Measurements from ENCODE around the gene RPS6KA4. TPM values are rescaled to one million over a fixed set of nuclear protein-coding genes. Genes with fewer than 3 reads are reported as not detected.
A peak's percentile ranks its signal among the peaks of the same experiment; 100 is the strongest.

RPS6KA4 gene
- total RNA-seq, 1 experiment from 2014 or later: 15.1 TPM

DNA sequence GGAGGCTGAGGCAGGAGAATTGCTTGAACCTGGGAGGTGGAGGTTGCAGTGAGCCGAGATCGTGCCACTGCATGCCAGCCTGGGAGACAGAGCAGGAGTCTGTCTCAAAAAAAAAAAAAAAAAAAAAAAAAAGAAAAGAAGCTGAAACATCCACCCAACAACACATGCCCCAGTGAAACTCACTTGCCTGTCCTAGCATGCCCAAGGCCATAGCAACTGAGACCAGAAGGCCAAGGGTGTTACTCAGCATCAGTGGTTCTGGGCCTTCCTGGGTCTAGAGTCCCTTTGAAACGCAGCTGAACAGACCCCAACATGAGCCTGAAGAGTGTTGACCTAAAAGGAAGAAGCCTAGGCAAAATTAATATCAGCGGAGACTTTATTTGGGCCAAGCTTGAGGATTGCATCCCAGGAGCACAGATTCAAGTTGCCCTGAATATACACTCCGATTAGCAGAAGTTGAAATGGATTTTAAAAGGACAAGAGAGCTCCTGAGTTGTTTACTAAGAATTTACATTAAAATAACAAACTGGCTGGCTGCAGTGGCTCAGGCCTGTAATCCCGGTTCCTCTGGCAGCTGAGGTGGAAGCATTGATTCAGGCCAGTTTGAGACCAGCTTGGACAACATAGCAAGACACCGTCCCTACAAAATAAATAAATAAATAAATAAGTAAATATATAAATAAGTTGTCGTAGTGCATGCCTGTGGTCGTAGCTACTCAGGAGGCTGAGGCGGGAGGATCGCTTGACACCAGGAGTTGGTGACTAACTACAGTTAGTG lies 34.1 kb upstream of the RPS6KA4 start:
- no peak for DNase-seq (ENCODE audit: extremely low read depth, low read depth)

DNA sequence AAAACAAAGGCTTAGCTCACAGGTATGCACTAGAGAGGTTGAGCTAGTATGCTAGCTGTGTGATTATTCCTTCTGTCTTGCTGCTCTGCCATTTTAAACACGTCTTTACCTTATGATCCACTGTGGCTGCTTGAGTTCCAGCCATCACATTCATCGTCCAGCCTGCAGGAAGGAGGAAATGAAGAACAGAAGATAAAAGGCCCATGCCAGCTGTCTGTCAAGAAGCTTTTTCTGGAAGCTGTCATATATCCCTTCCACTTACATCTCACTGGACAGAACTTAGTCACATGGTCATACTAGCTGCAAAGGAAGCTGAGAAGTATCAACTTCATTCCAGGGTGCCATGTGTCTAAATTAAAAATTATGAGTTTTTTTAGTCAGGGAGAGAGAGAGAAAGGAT lies 31.6 kb upstream of the RPS6KA4 start:
- DNase-seq (ENCODE audit: extremely low read depth, low read depth): no peak

DNA sequence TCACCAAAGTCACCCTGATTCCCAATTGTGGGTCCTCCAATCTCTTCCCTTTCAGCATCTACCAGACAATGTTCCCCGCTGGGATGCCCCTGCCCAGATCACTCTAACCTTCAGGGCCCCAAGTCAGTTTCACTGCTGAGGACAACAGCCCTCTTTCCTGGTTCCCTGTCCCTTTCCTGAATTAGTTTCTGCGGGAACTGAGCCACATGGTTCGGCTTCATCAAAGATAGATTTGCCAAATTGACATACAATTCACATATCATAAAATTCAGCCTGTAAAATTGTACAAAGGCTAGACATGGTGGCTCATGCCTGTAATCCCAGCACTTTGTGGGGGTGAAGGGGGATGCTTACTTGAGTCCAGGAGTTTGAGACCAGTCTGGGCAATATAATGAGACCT lies 31.0 kb upstream of the RPS6KA4 start:
- DNase-seq (ENCODE audit: extremely low read depth, low read depth): no peak

DNA sequence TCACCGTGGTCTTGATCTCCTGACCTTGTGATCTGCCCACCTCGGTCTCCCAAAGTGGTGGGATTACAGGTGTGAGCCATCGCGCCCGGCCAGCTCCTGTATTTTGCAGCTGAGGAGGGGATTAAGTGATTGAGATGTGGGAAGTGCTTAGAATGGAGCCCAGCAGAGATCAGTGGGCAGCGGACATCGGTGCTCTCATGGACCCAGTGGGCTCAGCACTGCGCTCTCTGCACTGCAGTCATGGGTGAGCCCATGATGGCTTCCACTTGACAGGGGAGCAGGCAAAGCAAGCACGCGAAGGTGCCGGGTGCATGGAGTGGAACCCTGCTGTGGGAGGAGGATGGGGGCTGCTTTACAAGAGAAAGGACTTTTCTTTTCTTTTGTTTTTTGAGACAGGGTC lies 28.1 kb upstream of the RPS6KA4 start:
- DNase-seq (ENCODE audit: extremely low read depth, low read depth): no peak

DNA sequence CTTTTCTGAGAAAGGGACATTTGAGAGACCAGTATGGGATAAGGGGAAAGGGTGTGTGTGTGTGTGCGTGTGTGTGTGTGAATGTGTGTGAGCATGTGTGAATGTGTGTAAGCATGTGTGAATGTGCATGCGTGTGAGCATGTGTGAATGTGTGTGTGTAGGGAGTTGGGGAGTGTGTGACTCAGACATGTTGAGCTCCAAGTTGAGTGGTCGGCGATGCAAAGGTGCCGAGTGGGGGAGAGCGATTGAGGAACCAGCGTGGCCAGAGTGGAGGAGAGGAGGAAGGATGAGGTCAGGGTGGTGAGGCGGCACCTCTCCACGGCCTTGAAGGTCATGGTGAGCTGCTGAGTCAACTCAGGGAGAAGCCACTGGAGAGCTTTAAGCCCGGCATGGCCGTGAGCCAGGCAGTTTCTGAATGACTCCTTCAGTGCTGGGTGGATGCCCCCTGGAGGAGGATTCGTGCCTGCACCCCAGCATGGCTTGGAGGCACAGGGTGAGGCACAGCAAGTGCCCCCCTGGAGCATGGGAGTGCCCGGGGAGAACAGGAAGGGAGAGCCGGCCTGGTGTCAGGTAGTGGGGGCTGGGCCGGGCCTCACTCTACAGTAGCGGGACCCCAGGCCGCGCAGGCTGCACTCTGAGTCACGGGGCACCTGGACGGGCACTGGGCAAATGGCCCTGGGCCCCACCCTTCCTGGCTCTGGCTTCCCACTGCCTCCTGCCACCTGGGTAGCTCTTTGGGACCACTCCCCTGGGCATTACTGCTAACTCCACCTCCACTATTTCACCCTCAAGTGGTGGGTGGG lies 27.2 kb upstream of the RPS6KA4 start:
- DNase-seq (ENCODE audit: extremely low read depth, low read depth): peak; percentile 83

DNA sequence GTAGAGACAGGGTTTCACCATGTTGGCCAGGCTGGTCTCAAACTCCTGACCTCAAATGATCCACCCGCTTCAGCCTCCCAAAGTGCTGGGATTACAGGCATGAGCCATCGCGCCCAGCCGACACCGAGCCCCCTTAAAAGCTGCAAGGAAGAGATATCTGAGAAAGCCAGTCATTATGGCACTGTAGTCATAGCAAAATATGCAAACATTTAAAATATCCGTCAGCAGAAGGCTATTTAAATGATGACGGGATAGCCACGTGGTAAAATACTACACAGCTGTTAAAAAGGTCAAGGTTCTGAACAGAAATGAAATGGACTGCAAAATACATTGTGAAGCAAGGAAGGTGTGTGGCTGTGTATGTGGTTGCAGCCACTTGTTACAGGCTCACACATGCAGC lies 25.4 kb upstream of the RPS6KA4 start:
- DNase-seq (ENCODE audit: extremely low read depth, low read depth): no peak

DNA sequence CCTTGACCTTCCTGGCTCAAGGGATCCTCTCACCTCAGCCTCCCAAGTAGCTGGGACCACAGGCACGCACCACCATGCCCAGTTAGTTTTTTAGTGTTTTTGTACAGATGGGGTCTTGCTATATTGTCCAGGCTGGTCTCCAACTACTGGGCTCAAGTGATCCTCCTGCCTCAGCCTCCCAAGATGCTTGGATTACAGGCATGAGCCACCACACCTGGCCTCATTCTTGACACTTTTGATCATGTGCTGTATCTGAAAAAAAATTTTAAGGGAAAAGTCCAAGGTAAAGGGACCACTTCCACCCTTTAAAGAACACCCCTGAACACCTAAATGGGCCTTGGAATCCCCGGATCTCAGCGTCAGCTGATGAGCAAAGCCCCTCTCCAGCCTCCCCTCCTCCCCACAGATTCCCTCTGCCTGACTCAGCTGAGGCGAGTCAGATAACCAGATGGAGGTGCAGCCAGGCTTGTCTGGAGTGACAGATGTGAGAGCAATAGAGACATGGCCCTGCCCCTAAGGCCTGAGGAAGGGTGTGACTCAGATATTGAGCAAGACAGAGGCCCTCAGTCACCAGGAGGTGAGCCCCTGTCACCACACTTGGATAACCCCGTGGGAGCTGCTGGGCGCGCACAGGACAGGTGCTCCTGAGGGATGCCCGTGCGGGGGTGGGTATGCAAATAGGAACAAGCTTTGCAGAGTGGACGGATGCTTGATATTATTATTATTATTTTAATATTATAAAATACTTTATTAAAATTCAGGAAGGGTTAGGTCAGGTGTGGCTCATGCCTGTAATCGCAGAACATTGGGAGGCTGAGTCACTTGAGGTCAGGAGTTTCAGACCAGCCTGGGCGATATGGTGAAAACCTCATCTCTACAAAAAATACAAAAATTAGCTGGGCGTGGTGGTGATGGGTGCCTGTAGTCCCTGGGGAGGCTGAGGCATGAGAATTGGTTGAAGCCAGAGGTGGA lies 23.9 kb upstream of the RPS6KA4 start:
- peak; percentile 79 for DNase-seq (ENCODE audit: extremely low read depth, low read depth)

DNA sequence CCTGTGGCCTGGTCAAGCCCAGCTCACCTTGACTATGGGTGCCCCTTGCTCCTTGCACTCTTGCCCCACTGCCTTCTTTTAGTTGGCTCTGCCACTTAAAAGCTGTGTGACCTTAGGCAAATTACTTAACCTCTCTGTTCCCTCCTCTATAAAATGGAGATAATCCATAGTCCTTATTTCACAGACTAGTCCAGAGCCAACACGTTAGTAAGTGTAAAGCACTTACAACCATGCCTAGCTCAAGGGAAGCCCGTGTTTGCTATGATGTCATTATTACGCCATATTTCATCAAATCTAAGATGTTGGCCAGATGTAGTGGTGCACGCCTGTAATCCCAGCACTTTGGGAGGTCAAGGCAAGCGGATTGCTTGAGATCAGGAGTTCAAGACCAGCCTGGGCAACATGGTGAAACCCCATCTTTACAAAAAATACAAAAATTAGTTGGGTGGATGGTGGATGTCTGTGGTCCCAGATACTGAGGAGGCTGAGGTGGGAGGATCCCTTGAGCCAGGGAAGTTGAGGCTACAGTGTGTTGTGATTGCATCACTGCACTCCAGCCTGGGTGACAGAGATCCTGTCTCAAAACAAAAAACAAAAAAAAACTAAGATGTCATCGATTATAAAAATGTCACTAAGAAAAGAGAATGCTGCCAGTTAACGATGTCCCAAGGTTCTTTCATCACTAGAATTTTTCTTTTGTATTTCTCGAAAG lies 21.3 kb upstream of the RPS6KA4 start:
- DNase-seq (ENCODE audit: extremely low read depth, low read depth): no peak

DNA sequence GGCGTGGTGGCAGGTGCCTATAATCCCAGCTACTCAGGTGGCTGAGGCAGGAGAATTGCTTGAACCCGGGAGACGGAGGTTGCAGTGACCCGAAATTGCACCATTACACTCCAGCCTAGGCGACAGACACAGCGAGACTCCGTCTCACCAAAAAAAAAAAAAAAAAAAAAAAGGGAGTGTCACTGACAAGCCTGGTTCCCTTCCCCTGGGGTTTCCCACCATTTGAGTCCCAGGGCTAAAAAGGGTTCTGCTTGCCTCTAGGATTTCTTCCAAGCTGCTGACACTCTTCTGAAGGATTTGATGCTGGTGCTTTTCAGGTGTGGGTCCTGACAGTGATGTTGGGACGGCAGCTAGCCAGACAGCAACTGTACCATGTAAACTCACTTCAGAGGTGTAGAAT lies 20.2 kb upstream of the RPS6KA4 start:
- no peak for DNase-seq (ENCODE audit: extremely low read depth, low read depth)

DNA sequence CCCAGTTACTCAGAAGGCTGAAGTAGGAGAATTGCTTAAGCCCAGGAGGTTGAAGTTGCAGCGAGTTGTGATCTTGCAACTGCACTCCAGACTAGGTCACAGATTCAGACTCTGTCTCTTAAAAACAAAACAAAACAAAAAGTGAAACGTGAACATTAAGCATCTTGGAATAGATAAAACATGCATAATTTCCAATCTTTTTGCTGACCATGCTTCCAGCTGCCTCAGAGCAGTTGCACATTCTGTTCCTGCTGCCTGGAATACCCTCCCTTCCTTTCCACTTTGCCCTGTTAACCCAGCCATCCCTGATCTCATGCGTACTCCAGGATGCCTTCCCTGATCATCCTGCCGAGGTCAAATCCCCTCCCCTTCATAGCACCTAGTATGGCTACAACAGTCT lies 19.7 kb upstream of the RPS6KA4 start:
- no peak for DNase-seq (ENCODE audit: extremely low read depth, low read depth)

DNA sequence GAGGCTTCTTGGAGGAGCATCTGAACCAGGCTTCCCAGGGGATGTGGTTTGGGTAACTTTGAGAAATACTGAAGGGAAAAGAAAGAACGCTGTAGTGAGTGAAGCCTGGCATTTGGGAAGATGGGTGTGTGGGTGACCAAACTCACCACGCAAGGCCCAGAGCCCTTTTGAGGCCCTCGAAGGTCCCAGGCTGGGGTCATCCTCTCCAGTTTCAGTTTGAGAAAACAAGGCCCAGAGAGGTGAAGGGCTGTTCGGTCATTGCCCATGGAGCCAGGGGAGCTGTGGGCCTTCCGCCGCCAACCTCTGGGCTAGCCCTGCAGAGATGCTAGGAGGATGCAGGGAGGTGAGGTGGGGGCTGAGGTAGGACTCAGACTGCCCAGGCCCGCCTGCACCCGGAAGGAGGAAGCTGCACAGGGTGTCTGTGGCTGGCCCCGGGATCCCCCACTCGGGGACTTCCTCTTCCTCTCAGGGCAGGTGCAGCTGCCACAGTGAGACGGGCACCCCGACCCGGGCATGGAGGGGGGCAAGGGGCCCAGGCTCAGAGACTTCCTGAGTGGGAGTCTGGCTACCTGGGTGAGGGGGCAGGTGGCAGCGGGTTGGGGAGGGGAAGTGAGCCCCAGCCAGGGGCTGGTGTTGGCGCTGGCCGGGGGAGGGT lies 19.1 kb upstream of the RPS6KA4 start, which contains the start of gene CCDC88B:
Gene CCDC88B (plus strand): TSS at position 451 of the 655 bp plus-strand sequence. CDS start 63 bp downstream, at position 514.
- DNase-seq (ENCODE audit: extremely low read depth, low read depth): no peak

DNA sequence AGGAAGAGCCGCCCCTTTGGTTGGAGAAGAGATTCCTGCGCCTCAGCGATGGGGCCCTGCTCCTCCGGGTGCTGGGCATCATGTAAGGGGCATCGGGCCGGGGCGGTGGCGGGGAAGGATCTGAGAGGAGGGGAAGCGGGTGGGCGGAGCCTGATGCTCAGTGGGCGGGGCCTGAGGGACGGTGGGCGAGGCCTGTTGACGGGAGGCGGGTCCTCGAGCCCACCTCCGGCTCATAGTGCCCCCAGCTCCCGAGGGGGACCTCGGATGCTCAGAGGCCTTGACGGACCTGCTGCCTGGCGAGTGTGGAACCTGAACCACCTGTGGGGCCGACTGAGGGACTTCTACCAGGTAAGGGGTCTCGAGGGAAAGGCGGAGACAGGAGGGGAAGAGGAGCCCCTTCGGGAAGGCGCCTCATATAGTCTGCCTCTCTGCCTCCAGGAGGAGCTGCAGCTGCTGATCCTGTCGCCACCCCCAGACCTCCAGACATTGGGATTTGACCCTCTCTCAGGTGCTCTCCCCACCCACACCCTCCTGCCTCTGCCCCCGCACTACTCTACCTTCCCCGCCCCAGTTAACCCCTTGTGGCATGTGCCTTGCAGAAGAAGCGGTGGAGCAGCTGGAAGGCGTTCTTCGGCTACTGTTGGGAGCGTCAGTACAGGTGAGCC lies 18.2 kb upstream of the RPS6KA4 start:
- no peak for DNase-seq (ENCODE audit: extremely low read depth, low read depth)

DNA sequence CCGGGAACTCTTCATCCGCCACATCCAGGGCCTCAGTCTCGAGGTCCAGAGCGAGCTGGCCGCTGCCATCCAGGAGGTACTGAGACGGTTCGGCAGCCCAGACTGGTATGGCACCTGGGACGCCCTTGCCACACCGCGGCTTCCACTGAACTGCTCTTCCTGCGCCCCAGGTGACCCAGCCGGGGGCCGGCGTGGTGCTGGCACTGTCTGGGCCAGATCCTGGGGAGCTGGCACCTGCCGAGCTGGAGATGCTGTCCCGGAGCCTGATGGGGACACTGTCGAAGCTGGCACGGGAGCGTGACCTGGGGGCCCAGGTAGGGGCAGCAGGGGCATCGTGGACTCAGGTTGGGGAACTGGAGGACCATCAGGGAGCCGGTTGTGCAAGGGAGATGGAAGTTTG lies 17.5 kb upstream of the RPS6KA4 start:
- DNase-seq (ENCODE audit: extremely low read depth, low read depth): no peak

DNA sequence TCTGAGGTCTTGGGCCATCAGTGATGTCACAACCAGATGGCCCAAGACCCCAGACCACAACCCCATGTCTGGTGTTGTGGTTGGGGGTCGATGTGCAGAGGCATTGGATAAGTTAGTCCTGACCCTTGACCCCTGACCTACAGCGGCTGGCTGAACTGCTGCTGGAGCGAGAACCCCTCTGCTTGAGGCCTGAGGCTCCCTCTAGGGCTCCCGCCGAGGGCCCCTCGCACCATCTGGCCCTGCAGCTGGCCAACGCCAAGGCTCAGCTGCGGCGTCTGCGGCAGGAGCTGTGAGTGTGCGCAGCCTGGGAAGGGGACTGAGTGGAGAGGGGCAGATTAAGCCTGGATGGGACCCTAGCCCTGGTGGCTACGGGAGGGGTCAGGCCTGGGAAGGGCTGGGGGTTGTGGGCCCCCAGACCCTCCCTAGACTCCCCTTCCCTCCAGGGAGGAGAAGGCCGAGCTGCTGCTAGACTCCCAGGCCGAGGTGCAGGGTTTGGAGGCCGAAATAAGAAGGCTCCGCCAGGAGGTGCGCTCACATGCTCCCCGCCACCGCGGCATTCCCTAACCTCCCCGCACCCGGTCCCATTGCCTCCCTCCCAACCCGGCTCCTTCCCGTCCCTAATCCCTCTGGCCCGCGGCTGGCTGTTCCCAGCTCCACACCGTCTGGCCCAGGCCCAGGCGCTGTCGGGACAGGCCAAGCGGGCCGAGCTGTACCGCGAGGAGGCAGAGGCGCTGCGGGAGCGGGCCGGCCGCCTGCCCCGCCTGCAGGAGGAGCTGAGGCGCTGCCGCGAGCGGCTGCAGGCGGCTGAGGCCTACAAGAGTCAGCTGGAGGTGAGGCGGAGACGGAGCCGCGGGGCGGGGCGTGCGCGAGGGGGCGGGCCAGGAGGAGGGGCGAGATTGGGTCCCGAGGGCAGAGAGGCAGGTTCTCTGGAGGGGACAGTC lies 16.8 kb upstream of the RPS6KA4 start:
- DNase-seq (ENCODE audit: extremely low read depth, low read depth): peak; percentile 84

DNA sequence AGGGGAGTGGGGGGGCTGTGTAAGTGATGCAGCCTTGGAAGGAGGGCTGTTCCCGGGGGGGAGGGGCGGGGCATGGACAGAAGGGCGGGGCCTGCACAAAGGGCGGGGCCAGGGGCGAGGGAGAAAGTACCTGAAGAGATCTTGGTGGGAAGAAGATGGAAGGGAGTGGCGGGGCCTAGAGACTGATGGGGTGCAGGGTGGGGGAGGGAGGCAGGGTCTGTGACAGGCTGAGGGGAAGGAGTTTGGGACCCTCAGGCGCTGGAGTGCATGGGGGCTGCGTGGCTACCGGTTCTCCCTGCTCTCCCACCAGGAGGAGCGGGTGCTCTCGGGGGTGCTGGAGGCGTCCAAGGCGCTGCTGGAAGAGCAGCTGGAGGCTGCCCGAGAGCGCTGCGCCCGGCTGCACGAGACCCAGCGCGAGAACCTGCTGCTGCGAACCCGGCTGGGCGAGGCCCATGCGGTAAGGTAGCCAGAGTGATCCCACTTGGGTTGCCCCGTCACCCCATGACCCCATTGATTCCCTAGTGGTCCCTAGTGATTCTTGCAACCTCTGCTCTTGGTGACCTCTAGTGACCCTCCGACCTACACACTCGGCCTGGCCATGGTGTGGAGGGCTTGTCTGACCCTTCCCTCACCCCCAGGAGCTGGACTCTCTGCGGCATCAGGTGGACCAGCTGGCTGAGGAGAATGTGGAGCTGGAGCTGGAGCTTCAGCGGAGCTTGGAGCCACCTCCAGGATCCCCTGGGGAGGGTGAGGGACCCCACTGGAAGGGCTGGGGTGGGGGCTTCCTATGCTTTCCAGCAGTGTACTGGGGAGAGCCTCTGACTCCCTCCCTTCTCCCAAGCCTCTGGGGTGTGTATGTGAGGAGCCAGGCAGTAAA lies 15.9 kb upstream of the RPS6KA4 start:
- no peak for DNase-seq (ENCODE audit: extremely low read depth, low read depth)

DNA sequence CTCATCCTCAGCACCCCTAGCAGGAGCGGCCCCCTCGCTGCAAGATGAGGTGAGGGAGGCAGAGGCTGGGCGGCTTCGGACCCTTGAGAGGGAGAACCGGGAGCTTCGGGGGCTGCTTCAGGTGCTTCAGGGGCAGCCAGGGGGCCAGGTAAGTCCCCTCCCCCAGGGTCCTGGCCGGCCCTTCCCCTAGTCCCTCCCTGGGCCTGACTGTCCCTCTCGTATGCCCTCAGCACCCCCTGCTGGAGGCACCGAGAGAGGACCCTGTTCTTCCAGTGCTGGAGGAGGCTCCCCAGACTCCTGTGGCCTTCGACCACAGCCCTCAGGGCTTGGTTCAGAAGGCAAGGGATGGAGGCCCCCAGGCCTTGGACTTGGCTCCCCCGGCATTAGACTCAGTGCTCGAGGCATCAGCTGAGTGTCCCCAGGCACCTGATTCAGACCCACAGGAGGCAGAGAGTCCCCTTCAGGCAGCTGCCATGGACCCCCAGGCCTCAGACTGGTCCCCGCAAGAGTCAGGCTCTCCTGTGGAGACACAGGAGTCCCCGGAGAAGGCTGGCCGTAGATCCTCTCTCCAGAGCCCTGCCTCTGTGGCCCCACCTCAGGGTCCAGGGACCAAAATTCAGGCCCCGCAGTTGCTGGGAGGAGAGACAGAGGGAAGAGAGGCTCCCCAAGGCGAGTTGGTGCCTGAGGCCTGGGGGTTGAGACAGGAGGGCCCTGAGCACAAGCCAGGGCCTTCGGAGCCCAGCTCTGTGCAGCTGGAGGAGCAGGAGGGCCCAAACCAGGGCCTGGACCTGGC lies 15.0 kb upstream of the RPS6KA4 start:
- no peak for DNase-seq (ENCODE audit: extremely low read depth, low read depth)
